C4-2B (cell line): ENCODE measurements around the gene EPHA5.

ENCODE experiments used
- H3K27ac ChIP-seq: fragments of 450-650 bp; 2 replicates; pipeline ENCODE4 v1.5.1; 2017
- ZFX ChIP-seq: fragments of 450-650 bp; IDR thresholded peaks from 2 replicates; pipeline ENCODE4 v1.6.1; 2017
- TF ChIP-seq, protein P1 (sequence below): fragments of 450-650 bp; conservative IDR thresholded peaks from 2 replicates; pipeline ENCODE4 v1.5.1; 2017; ENCODE audit warnings: mild to moderate bottlenecking

Gene EPHA5

DNA sequence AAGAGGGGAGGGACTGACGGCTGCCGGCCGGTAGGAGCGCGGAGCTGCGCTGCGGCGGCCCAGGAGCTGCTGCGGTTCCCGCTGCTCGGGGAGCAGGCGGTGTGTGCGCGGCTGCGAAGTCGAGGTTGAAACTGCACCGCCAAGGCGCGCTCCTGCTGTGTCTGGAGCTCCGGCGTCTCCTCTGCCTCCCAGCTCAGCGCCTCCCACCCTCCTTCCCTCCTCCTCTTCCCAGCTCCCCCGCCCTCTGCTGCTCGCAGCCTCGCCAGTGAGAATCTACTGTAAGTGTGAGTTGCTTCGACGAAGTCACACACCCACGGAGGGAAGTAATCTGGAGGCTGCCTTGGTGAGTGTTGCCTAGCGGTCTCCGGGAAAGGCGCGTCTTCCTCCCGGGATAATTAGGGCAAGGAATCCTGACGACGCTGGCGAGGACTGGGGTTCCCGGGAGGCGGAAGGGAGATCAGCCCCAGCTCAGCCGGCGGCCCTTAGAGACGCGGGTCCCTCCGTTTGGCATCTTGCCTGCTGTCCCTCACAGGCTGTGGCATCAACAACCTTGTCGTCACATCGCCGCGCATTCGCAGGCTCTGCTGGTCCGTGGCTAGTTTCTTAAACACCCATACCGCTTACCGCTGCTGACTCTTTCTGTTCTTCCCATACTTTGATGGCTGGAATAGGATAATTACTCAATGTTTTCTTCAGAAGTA, at the start of gene EPHA5:
Gene EPHA5 (minus strand): TSS at position 159 of the 701 bp plus-strand sequence. CDS start 747 bp downstream, outside the sequence.
- no peak within 1 kb of the TSS; the same call in 1 of the 2 replicates for H3K27ac ChIP-seq
- TF ChIP-seq ZFX: no peak
- TF ChIP-seq, protein P1, sequence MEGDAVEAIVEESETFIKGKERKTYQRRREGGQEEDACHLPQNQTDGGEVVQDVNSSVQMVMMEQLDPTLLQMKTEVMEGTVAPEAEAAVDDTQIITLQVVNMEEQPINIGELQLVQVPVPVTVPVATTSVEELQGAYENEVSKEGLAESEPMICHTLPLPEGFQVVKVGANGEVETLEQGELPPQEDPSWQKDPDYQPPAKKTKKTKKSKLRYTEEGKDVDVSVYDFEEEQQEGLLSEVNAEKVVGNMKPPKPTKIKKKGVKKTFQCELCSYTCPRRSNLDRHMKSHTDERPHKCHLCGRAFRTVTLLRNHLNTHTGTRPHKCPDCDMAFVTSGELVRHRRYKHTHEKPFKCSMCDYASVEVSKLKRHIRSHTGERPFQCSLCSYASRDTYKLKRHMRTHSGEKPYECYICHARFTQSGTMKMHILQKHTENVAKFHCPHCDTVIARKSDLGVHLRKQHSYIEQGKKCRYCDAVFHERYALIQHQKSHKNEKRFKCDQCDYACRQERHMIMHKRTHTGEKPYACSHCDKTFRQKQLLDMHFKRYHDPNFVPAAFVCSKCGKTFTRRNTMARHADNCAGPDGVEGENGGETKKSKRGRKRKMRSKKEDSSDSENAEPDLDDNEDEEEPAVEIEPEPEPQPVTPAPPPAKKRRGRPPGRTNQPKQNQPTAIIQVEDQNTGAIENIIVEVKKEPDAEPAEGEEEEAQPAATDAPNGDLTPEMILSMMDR: no peak; the same call in 1 of the 2 replicates

GRCh38 chr4:65719635-65720034, 49.3 kb upstream of the EPHA5 start:
- no peak overlapping the region for H3K27ac ChIP-seq
- TF ChIP-seq, protein P1: no peak
- TF ChIP-seq ZFX: no peak

GRCh38 chr4:65698631-65699030, 28.3 kb upstream of the EPHA5 start:
- no peak overlapping the region for H3K27ac ChIP-seq
- TF ChIP-seq, protein P1: no peak
- TF ChIP-seq ZFX: no peak

GRCh38 chr4:65696436-65696835, 26.1 kb upstream of the EPHA5 start:
- no peak overlapping the region for H3K27ac ChIP-seq
- no peak for TF ChIP-seq ZFX
- TF ChIP-seq, protein P1: no peak

GRCh38 chr4:65671372-65671771, 1.1 kb upstream of the EPHA5 start:
- H3K27ac ChIP-seq: no peak overlapping the region
- no peak for TF ChIP-seq ZFX
- TF ChIP-seq, protein P1: no peak

GRCh38 chr4:65670020-65670330, 314 bp downstream of the EPHA5 start:
- no peak overlapping the region; the same call in 1 of the 2 replicates for H3K27ac ChIP-seq
- TF ChIP-seq ZFX: no peak
- TF ChIP-seq, protein P1: no peak; the same call in 1 of the 2 replicates

- H3K27ac ChIP-seq: no peak overlapping the region; the same call in 1 of the 2 replicates
- TF ChIP-seq ZFX: no peak
- TF ChIP-seq, protein P1: no peak
Observed at GRCh38 chr4:65669111-65670019, 924 bp downstream of the EPHA5 start.
